ENCODE results near the gene TNIP2. TPM values are rescaled to one million over a fixed set of nuclear protein-coding genes. Genes with fewer than 3 reads are reported as not detected.

Gene TNIP2
- total and polyA plus RNA-seq, 2 of the 13 experiments (the other 11 are each of a cell fraction or from before 2014, with no cell fraction given): 25.6 to 38.0 TPM

GRCh38 chr4:2792711-2793585 lies 36.8 kb upstream of the TNIP2 start, which contains the start of gene SH3BP2:
TSS of gene SH3BP2 (plus strand) at chr4:2793085. CDS start at chr4:2820618, 27,533 bp downstream.
- Histone ChIP-seq H2AFZ (ENCODE audit: low read length) (no peak within 1 kb of the TSS), H3K36me3 (replicated peaks in 1 of 2; ENCODE audit: control insufficient read depth in 1 of 2, insufficient read depth in 2 of 2, low read length in 2 of 2) (peaks cover 1 to 11% of the 10 kb centered on the region in 2 experiments; a peak in 2 of 5 replicates), H3K4me2 (ENCODE audit: low read depth, low read length) (peak within 1 kb of the TSS; percentile 88), H3K9me3 (ENCODE audit: low read length) (no peaks in the 10 kb centered on the region), H3K9ac (ENCODE audit: insufficient read depth, low read depth, low read length) (peak within 1 kb of the TSS; percentile 68), H3K27ac (ENCODE audit: extremely low read length, insufficient read depth, low read length) (peak within 1 kb of the TSS; percentile 67), H3K27me3 (ENCODE audit: control insufficient read depth in 1 of 2, insufficient read depth in 2 of 2, low read length in 2 of 2) (no peaks in the 10 kb centered on the region), H3K4me1 (ENCODE audit: insufficient read depth, low read length) (peaks cover 93% of the 10 kb centered on the region), H3K4me3 (replicated peaks in 1 of 3; ENCODE audit: insufficient read depth in 1 of 3, low read depth in 2 of 3, low read length in 3 of 3) (peak within 1 kb of the TSS; percentile 66 to 75 (median 75)), H4K20me1 (ENCODE audit: insufficient read depth, low read length) (no peaks in the 10 kb centered on the region), H3K79me2 (ENCODE audit: insufficient read depth, low read length) (peaks cover 35% of the 10 kb centered on the region)
- in situ Hi-C loops (cut with HindIII; ENCODE audit: extremely low pct_ligation_motif_present, low pct_unique_long_range_greater_than_20kb) (loop anchor here (5.0 kb wide), 1 partner anchor 36 kb away; the partner anchor contains the start of gene TNIP2), intact Hi-C loops (cut with micrococcal nuclease; ENCODE audit: unreplicated experiment) (loop anchor here (5.0 kb wide), 1 partner anchor 49 kb away; the partner anchor contains the start of gene ADD1)
- WGBS (ENCODE audit: low lambda C conversion rate): no CpG with 5 or more reads among the region's 104 CpGs
- FAIRE-seq (no peak), ATAC-seq (peak; percentile 41), DNase-seq (ENCODE audit: low spot score) (peak; percentile 63)
- POLR2A ChIA-PET: interaction anchor here (0.5 to 5.7 kb wide), 9 partner anchors 7 to 257 kb away, joined by 3 to 65 read pairs (median 4); partner anchors contain the start of genes FAM193A and TNIP2
- CTCF ChIA-PET (ENCODE audit: low intra/inter-chr PET ratio, low total read pairs): no interaction called here
- BruUV-seq (replicated peaks): no TSS peak
- TF ChIP-seq, protein P1, sequence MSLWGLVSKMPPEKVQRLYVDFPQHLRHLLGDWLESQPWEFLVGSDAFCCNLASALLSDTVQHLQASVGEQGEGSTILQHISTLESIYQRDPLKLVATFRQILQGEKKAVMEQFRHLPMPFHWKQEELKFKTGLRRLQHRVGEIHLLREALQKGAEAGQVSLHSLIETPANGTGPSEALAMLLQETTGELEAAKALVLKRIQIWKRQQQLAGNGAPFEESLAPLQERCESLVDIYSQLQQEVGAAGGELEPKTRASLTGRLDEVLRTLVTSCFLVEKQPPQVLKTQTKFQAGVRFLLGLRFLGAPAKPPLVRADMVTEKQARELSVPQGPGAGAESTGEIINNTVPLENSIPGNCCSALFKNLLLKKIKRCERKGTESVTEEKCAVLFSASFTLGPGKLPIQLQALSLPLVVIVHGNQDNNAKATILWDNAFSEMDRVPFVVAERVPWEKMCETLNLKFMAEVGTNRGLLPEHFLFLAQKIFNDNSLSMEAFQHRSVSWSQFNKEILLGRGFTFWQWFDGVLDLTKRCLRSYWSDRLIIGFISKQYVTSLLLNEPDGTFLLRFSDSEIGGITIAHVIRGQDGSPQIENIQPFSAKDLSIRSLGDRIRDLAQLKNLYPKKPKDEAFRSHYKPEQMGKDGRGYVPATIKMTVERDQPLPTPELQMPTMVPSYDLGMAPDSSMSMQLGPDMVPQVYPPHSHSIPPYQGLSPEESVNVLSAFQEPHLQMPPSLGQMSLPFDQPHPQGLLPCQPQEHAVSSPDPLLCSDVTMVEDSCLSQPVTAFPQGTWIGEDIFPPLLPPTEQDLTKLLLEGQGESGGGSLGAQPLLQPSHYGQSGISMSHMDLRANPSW (CRISPR knock-in tag; IDR thresholded peaks at IDR 0.05; ENCODE audit: borderline replicate concordance): no peak
- TF ChIP-seq EED (CRISPR knock-in tag; IDR thresholded peaks at IDR 0.05): no peak
- no peak for TF ChIP-seq HNRNPLL (IDR thresholded peaks at IDR 0.05; ENCODE audit: low read depth, low read length, poor library complexity, severe bottlenecking)
- peak; percentile 74 for TF ChIP-seq ZNF317 (CRISPR knock-in tag; IDR thresholded peaks at IDR 0.05)
- TF ChIP-seq, protein P2, sequence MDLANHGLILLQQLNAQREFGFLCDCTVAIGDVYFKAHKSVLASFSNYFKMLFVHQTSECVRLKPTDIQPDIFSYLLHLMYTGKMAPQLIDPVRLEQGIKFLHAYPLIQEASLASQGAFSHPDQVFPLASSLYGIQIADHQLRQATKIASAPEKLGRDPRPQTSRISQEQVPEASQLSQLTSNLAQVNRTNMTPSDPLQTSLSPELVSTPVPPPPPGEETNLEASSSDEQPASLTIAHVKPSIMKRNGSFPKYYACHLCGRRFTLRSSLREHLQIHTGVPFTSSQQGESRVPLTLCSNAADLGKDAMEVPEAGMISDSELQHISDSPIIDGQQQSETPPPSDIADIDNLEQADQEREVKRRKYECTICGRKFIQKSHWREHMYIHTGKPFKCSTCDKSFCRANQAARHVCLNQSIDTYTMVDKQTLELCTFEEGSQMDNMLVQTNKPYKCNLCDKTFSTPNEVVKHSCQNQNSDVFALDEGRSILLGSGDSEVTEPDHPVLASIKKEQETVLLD (CRISPR knock-in tag; IDR thresholded peaks at IDR 0.05; ENCODE audit: low read depth): peak; percentile 85
- TF ChIP-seq ZBTB3 (CRISPR knock-in tag; IDR thresholded peaks at IDR 0.05; ENCODE audit: borderline replicate concordance, low read depth): no peak
- TF ChIP-seq ZNF280D (CRISPR knock-in tag; IDR thresholded peaks at IDR 0.05): no peak
- 0 out of 2 replicates have a peak, but pooled peaks have one; percentile 23 for TF ChIP-seq RFXAP (CRISPR knock-in tag; IDR thresholded peaks at IDR 0.05; ENCODE audit: borderline replicate concordance)
- peak; percentile 56 for TF ChIP-seq ZNF883 (CRISPR knock-in tag; IDR thresholded peaks at IDR 0.05; ENCODE audit: not compliant biosample characterization)
- no peak for TF ChIP-seq ZNF629 (CRISPR knock-in tag; conservative IDR thresholded peaks at IDR 0.05)
- no peak for TF ChIP-seq DR1 (CRISPR knock-in tag; IDR thresholded peaks at IDR 0.05)
- no peak for TF ChIP-seq ATF7 (IDR thresholded peaks at IDR 0.05)
- TF ChIP-seq ATF7 (CRISPR knock-in tag; IDR thresholded peaks at IDR 0.05): no peak
- TF ChIP-seq MEIS2 (CRISPR knock-in tag; IDR thresholded peaks at IDR 0.05): peak; percentile 66; the same call in 1 of the 2 replicates
